HG03439 (cell line): ENCODE results near the gene SEMA6A.

ENCODE experiments used
- ATAC-seq: cut with Tn5 transposase; IDR thresholded peaks from one replicate; pipeline ENCODE4 v1.9.1; 2021; ENCODE audit warnings: mild to moderate bottlenecking, moderate library complexity; ENCODE audit not compliant: unreplicated experiment

The SEMA6A gene

DNA sequence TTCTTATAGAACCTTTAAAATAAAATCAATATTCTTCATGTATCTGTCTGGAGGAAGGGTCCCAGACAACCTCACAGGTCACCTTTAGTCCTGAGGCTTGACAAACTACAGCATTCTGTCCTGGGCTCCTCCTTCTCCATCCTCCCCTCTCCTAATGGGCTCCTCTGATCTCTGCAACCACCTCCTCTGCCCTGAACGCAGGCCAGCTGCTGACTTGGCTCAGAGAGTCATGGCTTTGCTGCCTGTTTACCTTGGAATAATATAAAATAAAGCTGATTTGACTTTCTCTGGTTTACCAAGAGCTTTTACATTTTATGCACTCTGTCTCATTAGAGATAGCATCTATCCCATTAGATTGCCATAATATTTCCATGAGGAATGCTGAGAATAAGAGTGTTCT is 159.4 kb downstream of the SEMA6A start:
- no peak for ATAC-seq

- no peak for ATAC-seq
These were observed 163.5 kb downstream of the SEMA6A start for GRCh38 chr5:116411101-116411571.

DNA sequence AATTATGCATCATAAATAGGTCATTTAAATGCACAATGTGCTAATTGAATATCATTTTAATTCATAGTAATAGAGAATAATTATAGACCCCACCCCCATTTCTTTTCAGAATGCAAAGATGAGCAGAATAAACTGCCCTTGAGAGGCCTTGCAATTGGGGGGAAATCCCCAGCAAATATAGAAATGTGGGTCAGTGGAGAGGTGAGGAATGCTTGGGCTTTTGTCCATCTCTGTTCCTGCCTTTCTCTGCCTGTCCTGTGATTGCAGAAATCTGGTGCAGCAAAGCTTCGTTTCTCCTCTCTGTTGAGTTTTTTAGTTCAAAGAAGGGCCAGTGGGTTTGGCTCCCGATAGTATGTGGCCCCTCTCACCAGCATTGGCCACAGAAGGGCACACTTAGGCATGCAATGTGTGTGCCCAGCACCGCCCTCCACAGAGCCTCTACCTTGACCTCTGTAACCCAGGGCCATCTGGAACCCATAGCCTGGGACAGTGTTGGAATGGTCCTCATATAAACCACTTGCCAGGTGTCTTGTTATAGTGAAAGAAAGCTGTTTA is 164.2 kb downstream of the SEMA6A start:
- ATAC-seq, result no peak

DNA sequence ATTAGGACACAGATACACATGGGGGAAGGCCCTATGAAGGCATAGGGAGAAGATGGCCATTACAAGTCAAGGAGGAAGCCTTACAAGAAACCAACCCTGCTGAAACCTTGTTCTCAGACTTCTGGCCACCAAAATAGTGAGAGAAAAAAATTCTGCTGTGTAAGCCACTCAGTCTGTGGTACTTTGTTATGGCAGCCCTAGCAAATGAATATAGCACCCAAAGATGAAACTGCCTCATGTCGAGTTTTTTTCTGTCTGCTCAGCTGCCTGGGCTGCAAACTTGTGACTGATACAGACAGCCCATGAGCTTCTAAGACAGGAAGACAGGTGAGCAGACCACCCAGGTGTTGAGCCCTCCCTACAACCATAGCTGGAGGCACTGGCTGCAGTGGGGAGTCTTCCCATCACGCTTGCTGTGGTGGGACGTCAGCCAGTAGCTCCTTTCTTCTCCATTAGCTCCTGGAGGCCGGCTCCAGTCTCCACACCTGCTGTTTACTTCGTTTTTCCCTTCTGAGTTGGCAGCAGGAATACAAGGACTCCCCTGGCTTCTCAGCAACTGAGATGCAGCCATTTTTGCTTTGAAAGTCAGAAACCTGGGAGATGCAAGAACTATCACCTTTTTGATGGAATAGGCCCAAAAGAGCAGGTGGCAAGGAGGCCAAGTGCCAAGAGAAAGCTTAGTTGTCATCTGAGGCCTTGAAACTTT is 164.9 kb downstream of the SEMA6A start:
- no peak for ATAC-seq

GRCh38 chr5:116406306-116407041 is 168.1 kb downstream of the SEMA6A start:
- ATAC-seq, result no peak

DNA sequence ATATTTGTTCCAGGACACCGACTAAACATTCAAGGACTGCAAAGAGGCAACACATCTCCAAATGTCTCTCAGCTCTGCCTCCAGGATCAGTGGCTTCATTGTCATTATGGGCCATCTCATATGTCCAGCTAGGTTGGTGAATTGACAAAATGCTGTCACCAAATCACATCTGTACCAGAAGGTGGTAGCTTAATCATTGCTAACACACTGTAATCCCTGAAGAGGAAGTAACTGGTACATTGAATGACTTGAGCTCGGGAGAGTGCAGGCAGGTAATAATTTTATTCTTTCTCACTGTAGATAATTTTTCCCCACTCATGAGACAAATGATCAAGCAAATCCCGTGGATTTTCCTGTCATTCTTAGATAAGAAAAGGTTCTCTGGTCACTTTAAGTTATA is 169.8 kb downstream of the SEMA6A start:
- ATAC-seq, result no peak

GRCh38 chr5:116404016-116404415 is 170.6 kb downstream of the SEMA6A start:
- ATAC-seq, result no peak

- ATAC-seq, result no peak
These were observed 172.4 kb downstream of the SEMA6A start for GRCh38 chr5:116402235-116402634.

- ATAC-seq, result no peak
These were observed 173.0 kb downstream of the SEMA6A start for GRCh38 chr5:116401576-116401975.

DNA sequence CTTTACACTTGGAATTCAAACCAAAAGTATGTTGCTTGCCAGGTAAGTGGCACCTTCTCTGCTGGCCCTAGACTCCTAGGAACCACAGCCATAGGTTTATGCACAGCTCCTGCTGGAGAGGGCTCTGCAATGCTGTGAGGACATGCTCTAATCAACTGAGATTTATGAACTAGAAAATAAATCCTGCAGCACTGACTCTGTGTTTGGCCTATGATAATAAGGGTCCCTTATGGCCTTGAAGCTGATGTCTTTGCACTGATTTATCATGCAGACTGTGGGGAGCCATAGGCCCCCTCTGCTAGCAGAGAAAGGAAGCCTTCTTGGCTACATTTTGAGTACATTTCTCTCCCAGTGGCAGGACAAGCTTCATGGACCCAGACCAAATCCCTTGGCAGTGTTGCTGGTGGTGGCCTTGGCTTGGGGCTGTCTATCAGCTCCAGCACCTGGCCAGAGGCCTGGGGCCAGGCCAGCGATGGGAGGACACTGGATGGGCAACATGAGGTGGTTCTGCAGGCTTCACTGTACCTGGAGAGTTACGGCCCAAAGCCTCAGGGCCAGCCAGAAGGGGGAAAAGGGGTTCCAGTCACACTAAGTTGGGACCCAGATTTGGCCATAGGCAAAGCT is 178.0 kb downstream of the SEMA6A start:
- ATAC-seq, result no peak

GRCh38 chr5:116395631-116396203 is 178.9 kb downstream of the SEMA6A start:
- no peak for ATAC-seq

GRCh38 chr5:116395226-116395625 is 179.4 kb downstream of the SEMA6A start:
- no peak for ATAC-seq

- ATAC-seq, result no peak
These were observed 180.3 kb downstream of the SEMA6A start for GRCh38 chr5:116394186-116394867.
